ENCODE results near the gene REPS2.
A peak's percentile ranks its signal among the peaks of the same experiment; 100 is the strongest.

The REPS2 gene

GRCh38 chrX:16946361-16946964 is at the start of gene REPS2:
Gene REPS2, plus strand, starts transcription at chrX:16946658. Its CDS starts 204 bp downstream, at chrX:16946862.
- H3K4me1 Mint-ChIP-seq: no peaks in the 10 kb centered on the region
- peak; percentile 91 for ATAC-seq (replicated peaks; ENCODE audit: extremely low read depth, poor library complexity, severe bottlenecking)
- peaks cover 8% of the 10 kb centered on the region for H3K36me3 Mint-ChIP-seq (ENCODE audit: insufficient read depth)
- H3K27ac Mint-ChIP-seq (ENCODE audit: low read depth): no peak within 1 kb of the TSS
- peak within 1 kb of the TSS; percentile 79 for H3K4me3 Mint-ChIP-seq
- H3K27me3 Mint-ChIP-seq: no peaks in the 10 kb centered on the region
- no peaks in the 10 kb centered on the region for H3K9me3 Mint-ChIP-seq
- peak; percentile 22 to 23 for DNase-seq (ENCODE audit: low spot score in 2 of 2)

- no peak overlapping the region for H3K27ac Mint-ChIP-seq (ENCODE audit: low read depth)
- H3K9me3 Mint-ChIP-seq: no peaks in the 10 kb centered on the region
- DNase-seq (ENCODE audit: low spot score in 2 of 2) (no peak), ATAC-seq (replicated peaks; ENCODE audit: extremely low read depth, poor library complexity, severe bottlenecking) (no peak)
- H3K36me3 Mint-ChIP-seq (ENCODE audit: insufficient read depth): no peaks in the 10 kb centered on the region
- peaks cover 3% of the 10 kb centered on the region for H3K4me1 Mint-ChIP-seq
- H3K4me3 Mint-ChIP-seq: no peak overlapping the region
- peaks cover 26% of the 10 kb centered on the region for H3K27me3 Mint-ChIP-seq
These were observed 49.0 kb upstream of the REPS2 start for GRCh38 chrX:16897445-16897844.

GRCh38 chrX:16903274-16904022 is 43.0 kb upstream of the REPS2 start:
- Mint-ChIP-seq H3K4me3 (no peak overlapping the region), H3K9me3 (no peaks in the 10 kb centered on the region), H3K36me3 (ENCODE audit: insufficient read depth) (peaks cover 2% of the 10 kb centered on the region), H3K4me1 (no peaks in the 10 kb centered on the region), H3K27me3 (peaks cover 42% of the 10 kb centered on the region), H3K27ac (ENCODE audit: low read depth) (no peak overlapping the region)
- ATAC-seq (replicated peaks; ENCODE audit: extremely low read depth, poor library complexity, severe bottlenecking) (no peak), DNase-seq (ENCODE audit: low spot score in 2 of 2) (no peak)

- ATAC-seq (replicated peaks; ENCODE audit: extremely low read depth, poor library complexity, severe bottlenecking): no peak
- no peak for DNase-seq (ENCODE audit: low spot score in 2 of 2)
- Mint-ChIP-seq H3K9me3 (no peaks in the 10 kb centered on the region), H3K4me3 (no peak overlapping the region), H3K27me3 (peaks cover 2% of the 10 kb centered on the region), H3K4me1 (no peaks in the 10 kb centered on the region), H3K36me3 (ENCODE audit: insufficient read depth) (no peaks in the 10 kb centered on the region), H3K27ac (ENCODE audit: low read depth) (no peak overlapping the region)
These were observed 36.1 kb upstream of the REPS2 start for GRCh38 chrX:16910376-16910775.

GRCh38 chrX:16914058-16914457 is 32.4 kb upstream of the REPS2 start:
- no peak overlapping the region for H3K27ac Mint-ChIP-seq (ENCODE audit: low read depth)
- no peaks in the 10 kb centered on the region for H3K36me3 Mint-ChIP-seq (ENCODE audit: insufficient read depth)
- H3K4me3 Mint-ChIP-seq: no peak overlapping the region
- no peaks in the 10 kb centered on the region for H3K27me3 Mint-ChIP-seq
- ATAC-seq (replicated peaks; ENCODE audit: extremely low read depth, poor library complexity, severe bottlenecking) (no peak), DNase-seq (ENCODE audit: low spot score in 2 of 2) (no peak)
- no peaks in the 10 kb centered on the region for H3K4me1 Mint-ChIP-seq
- no peaks in the 10 kb centered on the region for H3K9me3 Mint-ChIP-seq

- no peak overlapping the region for H3K4me3 Mint-ChIP-seq
- H3K27me3 Mint-ChIP-seq: no peaks in the 10 kb centered on the region
- no peaks in the 10 kb centered on the region for H3K36me3 Mint-ChIP-seq (ENCODE audit: insufficient read depth)
- H3K9me3 Mint-ChIP-seq: no peaks in the 10 kb centered on the region
- DNase-seq (ENCODE audit: low spot score in 2 of 2) (no peak), ATAC-seq (replicated peaks; ENCODE audit: extremely low read depth, poor library complexity, severe bottlenecking) (no peak)
- H3K4me1 Mint-ChIP-seq: no peaks in the 10 kb centered on the region
- H3K27ac Mint-ChIP-seq (ENCODE audit: low read depth): no peak overlapping the region
These were observed 29.9 kb upstream of the REPS2 start for GRCh38 chrX:16916561-16916960.

- no peaks in the 10 kb centered on the region for H3K9me3 Mint-ChIP-seq
- no peaks in the 10 kb centered on the region for H3K27me3 Mint-ChIP-seq
- H3K4me1 Mint-ChIP-seq: no peaks in the 10 kb centered on the region
- no peaks in the 10 kb centered on the region for H3K36me3 Mint-ChIP-seq (ENCODE audit: insufficient read depth)
- DNase-seq (ENCODE audit: low spot score in 2 of 2): no peak
- no peak for ATAC-seq (replicated peaks; ENCODE audit: extremely low read depth, poor library complexity, severe bottlenecking)
- no peak overlapping the region for H3K4me3 Mint-ChIP-seq
- no peak overlapping the region for H3K27ac Mint-ChIP-seq (ENCODE audit: low read depth)
These were observed 29.3 kb upstream of the REPS2 start for GRCh38 chrX:16917120-16917519.

GRCh38 chrX:16918979-16919378 is 27.5 kb upstream of the REPS2 start:
- Mint-ChIP-seq H3K4me3 (no peak overlapping the region), H3K9me3 (no peaks in the 10 kb centered on the region), H3K27ac (ENCODE audit: low read depth) (no peak overlapping the region), H3K4me1 (no peaks in the 10 kb centered on the region), H3K36me3 (ENCODE audit: insufficient read depth) (no peaks in the 10 kb centered on the region), H3K27me3 (no peaks in the 10 kb centered on the region)
- ATAC-seq (replicated peaks; ENCODE audit: extremely low read depth, poor library complexity, severe bottlenecking): no peak
- no peak for DNase-seq (ENCODE audit: low spot score in 2 of 2)

- no peak for DNase-seq (ENCODE audit: low spot score in 2 of 2)
- Mint-ChIP-seq H3K27me3 (no peaks in the 10 kb centered on the region), H3K4me3 (no peak overlapping the region), H3K9me3 (no peaks in the 10 kb centered on the region), H3K36me3 (ENCODE audit: insufficient read depth) (no peaks in the 10 kb centered on the region), H3K27ac (ENCODE audit: low read depth) (no peak overlapping the region), H3K4me1 (no peaks in the 10 kb centered on the region)
- no peak for ATAC-seq (replicated peaks; ENCODE audit: extremely low read depth, poor library complexity, severe bottlenecking)
These were observed 26.4 kb upstream of the REPS2 start for GRCh38 chrX:16920075-16920474.

GRCh38 chrX:16923157-16923556 is 23.3 kb upstream of the REPS2 start:
- H3K9me3 Mint-ChIP-seq: no peaks in the 10 kb centered on the region
- no peak overlapping the region for H3K27ac Mint-ChIP-seq (ENCODE audit: low read depth)
- DNase-seq (ENCODE audit: low spot score in 2 of 2) (no peak), ATAC-seq (replicated peaks; ENCODE audit: extremely low read depth, poor library complexity, severe bottlenecking) (no peak)
- no peaks in the 10 kb centered on the region for H3K27me3 Mint-ChIP-seq
- peaks cover 2% of the 10 kb centered on the region for H3K36me3 Mint-ChIP-seq (ENCODE audit: insufficient read depth)
- no peak overlapping the region for H3K4me3 Mint-ChIP-seq
- no peaks in the 10 kb centered on the region for H3K4me1 Mint-ChIP-seq

GRCh38 chrX:16924631-16925480 is 21.6 kb upstream of the REPS2 start:
- Mint-ChIP-seq H3K4me1 (no peaks in the 10 kb centered on the region), H3K36me3 (ENCODE audit: insufficient read depth) (peaks cover 2% of the 10 kb centered on the region), H3K4me3 (no peak overlapping the region), H3K27me3 (no peaks in the 10 kb centered on the region), H3K27ac (ENCODE audit: low read depth) (no peak overlapping the region), H3K9me3 (no peaks in the 10 kb centered on the region)
- ATAC-seq (replicated peaks; ENCODE audit: extremely low read depth, poor library complexity, severe bottlenecking) (no peak), DNase-seq (ENCODE audit: low spot score in 2 of 2) (no peak)

GRCh38 chrX:16930392-16930791 is 16.1 kb upstream of the REPS2 start:
- Mint-ChIP-seq H3K4me3 (no peak overlapping the region), H3K9me3 (no peaks in the 10 kb centered on the region), H3K27ac (ENCODE audit: low read depth) (no peak overlapping the region), H3K4me1 (no peaks in the 10 kb centered on the region), H3K36me3 (ENCODE audit: insufficient read depth) (peaks cover 2% of the 10 kb centered on the region), H3K27me3 (no peaks in the 10 kb centered on the region)
- DNase-seq (ENCODE audit: low spot score in 2 of 2) (no peak), ATAC-seq (replicated peaks; ENCODE audit: extremely low read depth, poor library complexity, severe bottlenecking) (no peak)

GRCh38 chrX:16931371-16931770 is 15.1 kb upstream of the REPS2 start:
- H3K9me3 Mint-ChIP-seq: no peaks in the 10 kb centered on the region
- DNase-seq (ENCODE audit: low spot score in 2 of 2) (no peak), ATAC-seq (replicated peaks; ENCODE audit: extremely low read depth, poor library complexity, severe bottlenecking) (no peak)
- no peaks in the 10 kb centered on the region for H3K4me1 Mint-ChIP-seq
- H3K36me3 Mint-ChIP-seq (ENCODE audit: insufficient read depth): peaks cover 2% of the 10 kb centered on the region
- H3K27ac Mint-ChIP-seq (ENCODE audit: low read depth): no peak overlapping the region
- no peak overlapping the region for H3K4me3 Mint-ChIP-seq
- H3K27me3 Mint-ChIP-seq: peaks cover 5% of the 10 kb centered on the region
